ENCODE results near the gene IL32.

The IL32 gene

DNA sequence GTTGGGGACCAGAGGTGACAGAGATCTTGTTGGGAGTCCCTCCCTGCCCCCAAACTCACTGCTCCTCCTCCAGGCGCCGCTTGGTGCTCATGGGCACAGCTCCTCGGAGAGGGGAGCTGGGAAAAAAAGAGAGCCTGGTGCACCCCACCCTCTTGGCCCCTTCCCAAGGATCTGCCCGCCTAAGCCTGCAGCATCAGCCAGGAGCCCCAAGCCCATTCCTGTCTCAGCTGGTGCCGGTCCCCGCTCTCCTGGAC, 42.1 kb upstream of the IL32 start:
- no peak for TF ChIP-seq CTCF (IDR thresholded peaks at IDR 0.05; ENCODE audit: low read depth, low read length)
- no peak for DNase-seq
- Histone ChIP-seq H3K9me3 (ENCODE audit: severe bottlenecking) (no peaks in the 10 kb centered on the region), H3K27me3 (ENCODE audit: insufficient read depth, low read depth, severe bottlenecking) (no peaks in the 10 kb centered on the region), H3K4me3 (ENCODE audit: low read depth, low read length) (peak overlapping the region; percentile 69), H3K36me3 (peaks cover 37% of the 10 kb centered on the region), H3K27ac (peak overlapping the region; percentile 96)

DNA sequence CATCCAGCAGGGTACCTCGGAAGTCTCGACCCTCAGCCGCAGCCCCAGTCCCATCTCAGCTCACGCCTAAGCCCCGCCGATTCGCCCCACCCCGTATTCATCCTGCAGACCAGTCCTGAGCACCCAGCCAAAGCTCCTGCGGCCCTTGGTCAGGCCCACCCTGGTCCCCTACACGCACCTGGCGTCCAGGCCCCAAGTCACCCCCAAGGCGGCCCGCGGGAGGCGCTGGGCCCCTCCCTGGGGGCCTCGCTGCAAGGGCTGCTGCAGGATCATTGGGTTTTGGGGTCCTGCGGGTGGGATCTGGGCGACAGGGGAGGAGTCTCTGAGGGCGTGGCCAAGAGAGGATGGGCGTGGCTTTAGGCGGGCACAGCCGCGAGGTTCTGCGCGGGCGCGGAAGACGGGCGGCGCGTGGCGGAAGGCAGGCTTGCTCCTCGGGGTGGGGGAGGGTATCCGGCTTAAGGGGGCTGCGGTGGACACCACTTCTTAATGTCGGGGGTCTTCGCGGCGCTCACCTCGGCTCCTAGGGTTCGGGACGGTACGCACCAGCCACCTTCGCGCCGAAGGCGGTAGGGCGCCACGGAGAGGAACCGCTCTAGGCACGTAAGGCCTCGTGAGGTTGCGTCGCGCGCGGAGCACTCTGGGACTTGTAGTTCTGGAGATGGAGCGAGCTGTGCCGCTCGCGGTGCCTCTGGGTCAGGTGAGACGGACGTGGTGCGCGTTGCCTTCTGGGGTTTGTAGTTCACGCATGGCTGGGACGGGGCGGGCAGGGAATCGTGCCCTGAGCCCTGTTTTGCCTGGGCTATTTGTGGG, 41.6 kb upstream of the IL32 start, which contains the start of the genes HCFC1R1 and THOC6:
Gene HCFC1R1, minus strand, starts transcription at position 274 of the 810 bp plus-strand sequence. Its CDS starts 1 bp downstream, at position 273.
Gene THOC6, plus strand, starts transcription at position 367 of the 810 bp plus-strand sequence. Its CDS starts 292 bp downstream, at position 659.
- H3K27me3 ChIP-seq (ENCODE audit: insufficient read depth, low read depth, severe bottlenecking): peaks cover 3% of the 10 kb centered on the region
- no peak for TF ChIP-seq CTCF (IDR thresholded peaks at IDR 0.05; ENCODE audit: low read depth, low read length)
- DNase-seq: peak; percentile 97
- H3K4me3 ChIP-seq (ENCODE audit: low read depth, low read length): peak within 1 kb of the TSS; percentile 69
- peaks cover 37% of the 10 kb centered on the region for H3K36me3 ChIP-seq
- peak within 1 kb of the TSS; percentile 96 for H3K27ac ChIP-seq
- H3K9me3 ChIP-seq (ENCODE audit: severe bottlenecking): peaks cover 1% of the 10 kb centered on the region

- H3K4me3 ChIP-seq (ENCODE audit: low read depth, low read length): no peak overlapping the region
- no peak overlapping the region for H3K27ac ChIP-seq
- peaks cover 18% of the 10 kb centered on the region for H3K27me3 ChIP-seq (ENCODE audit: insufficient read depth, low read depth, severe bottlenecking)
- H3K9me3 ChIP-seq (ENCODE audit: severe bottlenecking): peaks cover 2% of the 10 kb centered on the region
- H3K36me3 ChIP-seq: peaks cover 37% of the 10 kb centered on the region
- DNase-seq: no peak
- no peak for TF ChIP-seq CTCF (IDR thresholded peaks at IDR 0.05; ENCODE audit: low read depth, low read length)
Observed at GRCh38 chr16:3025032-3026002, 40.1 kb upstream of the IL32 start.

DNA sequence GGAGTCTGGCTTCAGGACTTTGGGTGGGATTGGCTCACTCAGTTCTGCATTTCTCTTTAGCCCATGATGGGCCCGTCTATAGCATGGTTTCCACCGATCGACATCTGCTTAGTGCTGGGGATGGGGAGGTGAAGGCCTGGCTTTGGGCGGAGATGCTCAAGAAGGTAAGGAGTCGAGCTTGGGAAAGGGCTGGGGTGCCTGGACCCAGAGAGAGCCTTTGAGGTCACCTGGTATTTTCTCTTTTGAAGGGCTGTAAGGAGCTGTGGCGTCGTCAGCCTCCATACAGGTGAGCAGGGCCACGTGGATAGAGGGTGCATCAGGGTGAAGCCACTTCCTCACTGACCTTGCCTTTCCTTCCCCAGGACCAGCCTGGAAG, 39.4 kb upstream of the IL32 start:
- H3K27me3 ChIP-seq (ENCODE audit: insufficient read depth, low read depth, severe bottlenecking): peaks cover 24% of the 10 kb centered on the region

More for the DNA sequence above, 39.4 kb upstream of the IL32 start:
- Histone ChIP-seq H3K36me3 (peaks cover 37% of the 10 kb centered on the region), H3K4me3 (ENCODE audit: low read depth, low read length) (no peak overlapping the region), H3K27ac (no peak overlapping the region), H3K9me3 (ENCODE audit: severe bottlenecking) (peaks cover 2% of the 10 kb centered on the region)
- no peak for DNase-seq
- no peak for TF ChIP-seq CTCF (IDR thresholded peaks at IDR 0.05; ENCODE audit: low read depth, low read length)

All from WERI-Rb-1 (cell line).